T-helper 2 cell treated with Interferon-gamma antibody and Interleukin-4, amounts not matched to agents 100 ng/mL and 5 ng/mL, for 36 hours (primary cell): ENCODE measurements around the gene CEP290. TPM values are rescaled to one million over a fixed set of nuclear protein-coding genes. Genes with fewer than 3 reads are reported as not detected.

Experiments
- intact Hi-C: fragments of 100-400 bp; cut with micrococcal nuclease; formaldehyde crosslinking; loops from one replicate; pipeline ENCODE4 v1.15.1; 2023
- total RNA-seq: library from RNA; stranded (reverse); gene quantifications from 2 replicates; pipeline ENCODE4 v1.2.3, GENCODE V29; 2022

CEP290 gene, protein sequence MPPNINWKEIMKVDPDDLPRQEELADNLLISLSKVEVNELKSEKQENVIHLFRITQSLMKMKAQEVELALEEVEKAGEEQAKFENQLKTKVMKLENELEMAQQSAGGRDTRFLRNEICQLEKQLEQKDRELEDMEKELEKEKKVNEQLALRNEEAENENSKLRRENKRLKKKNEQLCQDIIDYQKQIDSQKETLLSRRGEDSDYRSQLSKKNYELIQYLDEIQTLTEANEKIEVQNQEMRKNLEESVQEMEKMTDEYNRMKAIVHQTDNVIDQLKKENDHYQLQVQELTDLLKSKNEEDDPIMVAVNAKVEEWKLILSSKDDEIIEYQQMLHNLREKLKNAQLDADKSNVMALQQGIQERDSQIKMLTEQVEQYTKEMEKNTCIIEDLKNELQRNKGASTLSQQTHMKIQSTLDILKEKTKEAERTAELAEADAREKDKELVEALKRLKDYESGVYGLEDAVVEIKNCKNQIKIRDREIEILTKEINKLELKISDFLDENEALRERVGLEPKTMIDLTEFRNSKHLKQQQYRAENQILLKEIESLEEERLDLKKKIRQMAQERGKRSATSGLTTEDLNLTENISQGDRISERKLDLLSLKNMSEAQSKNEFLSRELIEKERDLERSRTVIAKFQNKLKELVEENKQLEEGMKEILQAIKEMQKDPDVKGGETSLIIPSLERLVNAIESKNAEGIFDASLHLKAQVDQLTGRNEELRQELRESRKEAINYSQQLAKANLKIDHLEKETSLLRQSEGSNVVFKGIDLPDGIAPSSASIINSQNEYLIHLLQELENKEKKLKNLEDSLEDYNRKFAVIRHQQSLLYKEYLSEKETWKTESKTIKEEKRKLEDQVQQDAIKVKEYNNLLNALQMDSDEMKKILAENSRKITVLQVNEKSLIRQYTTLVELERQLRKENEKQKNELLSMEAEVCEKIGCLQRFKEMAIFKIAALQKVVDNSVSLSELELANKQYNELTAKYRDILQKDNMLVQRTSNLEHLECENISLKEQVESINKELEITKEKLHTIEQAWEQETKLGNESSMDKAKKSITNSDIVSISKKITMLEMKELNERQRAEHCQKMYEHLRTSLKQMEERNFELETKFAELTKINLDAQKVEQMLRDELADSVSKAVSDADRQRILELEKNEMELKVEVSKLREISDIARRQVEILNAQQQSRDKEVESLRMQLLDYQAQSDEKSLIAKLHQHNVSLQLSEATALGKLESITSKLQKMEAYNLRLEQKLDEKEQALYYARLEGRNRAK (N-terminal part only)
- total RNA-seq = 10.1 and 12.6 TPM in 2 replicates

DNA sequence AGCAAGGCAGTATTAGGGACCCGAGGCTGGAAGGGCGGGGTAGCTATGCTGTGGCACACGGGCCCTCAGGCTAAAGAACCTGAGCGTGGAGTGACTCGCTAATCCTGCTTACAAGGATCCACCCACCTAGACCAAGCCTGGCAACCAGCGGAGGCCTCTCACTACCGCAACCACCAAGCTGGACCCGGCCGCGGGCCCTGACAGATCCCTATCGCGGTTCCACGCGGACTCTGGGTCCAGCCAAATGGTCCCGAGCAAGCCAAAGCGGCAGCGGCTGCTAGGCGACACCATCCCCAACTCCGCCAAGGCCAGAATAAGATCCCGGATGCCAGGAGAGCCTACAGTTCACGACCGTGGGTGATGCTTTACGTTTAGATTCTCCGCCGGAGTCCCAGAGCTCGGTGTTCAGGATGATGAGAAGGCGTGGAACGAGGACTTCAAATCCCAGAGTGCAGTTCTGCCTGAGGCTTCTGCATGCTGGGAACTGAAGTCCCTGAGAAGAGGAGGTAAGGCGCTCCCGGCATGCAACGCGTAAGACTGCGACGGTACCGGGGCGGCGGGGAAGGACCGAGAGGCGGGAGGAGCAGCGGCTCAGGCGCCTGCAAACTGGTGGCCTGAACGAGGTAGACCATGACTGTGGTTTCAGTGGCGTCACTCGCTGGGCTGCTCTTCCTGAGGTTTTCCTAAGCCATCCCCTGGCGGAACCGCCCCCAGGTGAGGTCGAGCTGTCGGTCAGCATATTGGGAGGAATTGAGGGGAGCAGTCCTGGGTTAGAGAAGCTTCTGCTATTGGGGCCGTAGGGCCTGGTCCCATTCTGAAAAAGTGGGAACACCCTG, at the start of gene CEP290, which contains the start of gene TMTC3:
Gene CEP290 (minus strand): TSS at position 315 of the 836 bp plus-strand sequence. CDS start 781 bp downstream, outside the sequence.
Gene TMTC3 (plus strand): TSS at position 534 of the 836 bp plus-strand sequence. CDS start 6,009 bp downstream, outside the sequence.
- intact Hi-C loops = loop anchor here (1.0 to 5.0 kb wide), 5 partner anchors 107 to 1387 kb away; partner anchors contain the start of gene DUSP6

- intact Hi-C loops = no loop called here
Measured at GRCh38 chr12:88188180-88188579, 46.3 kb upstream of the CEP290 start.

DNA sequence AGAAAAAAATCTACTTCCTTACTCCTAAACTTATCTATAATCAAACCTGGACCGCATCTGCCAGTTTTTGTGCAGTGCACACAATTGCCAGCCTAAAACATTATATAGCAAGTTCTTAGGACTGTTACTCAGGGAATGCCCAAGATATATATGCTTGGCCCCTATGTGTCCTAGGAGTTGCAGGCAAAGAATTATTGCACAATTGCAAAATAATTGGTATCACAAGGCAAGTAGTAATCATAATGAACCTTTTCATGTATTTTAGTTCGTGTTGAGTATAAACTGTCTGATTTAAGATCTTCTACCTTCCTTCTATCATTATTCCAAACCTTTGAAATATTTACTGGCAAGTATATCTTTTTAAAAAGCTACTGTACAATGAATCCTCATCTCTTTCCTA, 45.7 kb upstream of the CEP290 start:
- intact Hi-C loops = no loop called here

- intact Hi-C loops = no loop called here
Measured at GRCh38 chr12:88185988-88186387, 44.1 kb upstream of the CEP290 start.

DNA sequence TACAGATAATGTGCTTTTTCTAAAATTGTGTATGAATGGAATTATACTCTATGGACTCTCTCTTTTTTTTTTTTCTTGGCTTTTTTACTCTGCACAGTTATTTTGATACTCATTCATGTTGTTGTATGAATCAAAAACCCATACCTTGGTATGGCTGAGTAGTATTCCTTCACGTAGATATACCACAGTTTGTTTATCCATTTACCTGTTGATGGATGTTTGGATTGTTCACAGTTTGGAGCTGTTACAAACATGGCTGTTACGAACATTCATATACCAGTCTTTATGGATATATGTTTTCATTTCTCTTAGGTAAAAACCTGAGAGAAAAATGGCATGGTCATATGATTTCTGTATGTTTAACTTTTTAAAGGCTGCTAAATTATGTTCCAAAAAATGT, 43.4 kb upstream of the CEP290 start:
- intact Hi-C loops = no loop called here

DNA sequence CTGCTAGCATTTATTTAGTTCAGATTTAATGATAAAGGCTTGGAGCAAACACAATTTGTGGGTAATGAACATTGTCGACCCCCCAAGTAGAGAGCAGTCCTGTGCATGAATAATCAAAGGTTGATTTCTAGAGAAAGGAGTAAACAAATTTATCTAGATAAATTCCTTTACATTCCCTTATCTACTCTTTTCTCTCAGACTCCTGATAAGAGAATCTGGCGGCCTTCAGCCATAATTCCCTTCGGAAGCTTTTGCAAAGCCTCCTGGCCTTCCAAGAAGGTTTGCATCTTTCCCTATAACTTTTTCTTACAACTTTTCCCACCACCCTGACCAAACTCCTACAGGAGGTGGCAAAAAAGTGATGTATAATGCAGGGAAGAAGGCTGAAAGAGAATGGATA, 42.3 kb upstream of the CEP290 start:
- intact Hi-C loops = no loop called here

DNA sequence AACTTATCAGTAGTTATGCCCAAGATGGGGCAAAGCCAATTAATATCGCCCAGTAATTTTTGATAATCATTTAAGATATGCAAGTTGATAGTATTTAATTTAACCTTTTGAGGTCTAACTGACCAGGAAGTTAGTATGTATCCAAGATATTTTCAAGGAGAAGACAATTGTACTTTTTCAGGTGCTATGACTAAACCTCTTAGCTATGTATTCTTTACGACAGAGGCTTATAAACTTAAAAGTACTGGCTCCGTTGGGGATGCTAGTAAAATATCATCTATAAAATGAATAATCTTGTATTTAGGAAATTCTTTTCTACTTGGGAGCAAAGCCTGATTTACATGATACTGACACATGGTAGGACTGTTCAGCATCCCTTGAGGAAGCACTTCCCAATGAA, 40.5 kb upstream of the CEP290 start:
- intact Hi-C loops = no loop called here

- intact Hi-C loops = no loop called here
Measured at GRCh38 chr12:88181881-88182280, 40.0 kb upstream of the CEP290 start.

GRCh38 chr12:88179436-88180014, 37.6 kb upstream of the CEP290 start:
- intact Hi-C loops = no loop called here

GRCh38 chr12:88175544-88175943, 33.7 kb upstream of the CEP290 start:
- intact Hi-C loops = no loop called here

- intact Hi-C loops = no loop called here
Measured at GRCh38 chr12:88172844-88173407, 31.0 kb upstream of the CEP290 start.

GRCh38 chr12:88167384-88167783, 25.5 kb upstream of the CEP290 start:
- intact Hi-C loops = no loop called here

- intact Hi-C loops = no loop called here
Measured at GRCh38 chr12:88166179-88166578, 24.3 kb upstream of the CEP290 start.

DNA sequence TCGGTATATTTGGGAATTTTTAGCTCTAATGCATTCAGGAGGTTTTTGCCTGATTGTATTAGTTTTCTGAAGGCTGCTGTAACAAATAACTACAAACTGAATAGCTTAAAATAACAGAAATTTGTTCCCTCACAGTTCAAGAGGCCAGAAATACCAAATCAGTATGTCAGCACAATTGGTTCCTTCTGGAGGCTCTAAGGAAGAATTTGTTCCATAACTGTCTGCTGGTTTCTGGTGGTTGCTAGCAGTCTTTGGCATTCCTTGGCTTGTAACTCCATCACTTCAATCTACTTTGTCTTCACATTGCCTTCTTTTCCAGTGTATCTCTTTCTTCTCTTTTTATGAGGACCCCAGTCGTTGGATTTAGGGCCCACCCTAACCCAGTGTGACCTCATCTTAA, 21.5 kb upstream of the CEP290 start:
- intact Hi-C loops = no loop called here

DNA sequence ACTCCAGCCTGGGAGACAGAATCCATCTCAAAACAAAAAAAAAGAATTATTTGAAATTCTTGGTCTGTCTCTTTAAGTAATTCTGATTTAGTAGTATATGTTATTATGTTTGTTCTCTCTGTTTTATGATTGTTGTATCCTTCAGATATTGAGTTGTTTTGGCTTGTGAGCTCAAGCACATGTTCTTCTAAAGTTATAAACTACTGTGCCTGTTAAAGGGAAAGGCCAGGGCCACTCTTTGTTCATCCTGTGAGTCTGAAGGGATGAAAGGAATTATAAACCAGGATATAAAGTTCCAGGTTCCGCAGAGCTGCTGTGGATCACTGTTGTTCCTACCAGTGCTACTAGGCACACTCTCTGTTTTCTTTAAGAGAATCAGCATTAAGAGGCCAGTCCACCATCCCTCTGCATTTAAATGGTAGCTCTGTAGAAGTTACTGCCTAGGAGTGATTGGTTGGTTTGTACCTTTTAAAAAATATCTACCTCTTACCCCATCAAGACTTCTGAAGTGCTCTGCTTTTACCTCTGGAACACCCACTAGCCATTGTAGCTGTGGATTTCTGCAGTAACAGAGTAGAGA, 14.3 kb upstream of the CEP290 start:
- intact Hi-C loops = no loop called here

- intact Hi-C loops = loop anchor here (5.0 kb wide), 1 partner anchor 423 kb away; no protein-coding TSS in a partner anchor
Measured at GRCh38 chr12:88153959-88154358, 12.1 kb upstream of the CEP290 start.

DNA sequence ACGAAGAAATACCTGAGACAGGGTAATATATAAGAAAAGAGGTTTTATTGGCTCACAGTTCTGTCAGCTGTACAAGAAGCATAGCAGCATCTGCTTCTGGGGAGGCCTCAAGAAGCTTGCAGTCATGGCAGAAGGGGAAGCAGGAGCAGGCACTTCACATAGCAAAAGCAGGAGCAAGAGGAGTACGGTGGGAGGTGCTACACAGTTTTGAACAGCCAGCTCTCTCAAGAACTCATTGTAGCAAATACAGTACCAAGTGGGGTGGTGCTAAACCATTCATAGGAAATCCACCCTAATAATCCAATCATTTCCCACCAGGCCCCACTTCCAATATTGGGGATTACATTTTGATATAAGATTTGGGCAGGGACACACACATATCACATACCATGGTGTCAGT, 8.2 kb upstream of the CEP290 start:
- intact Hi-C loops = loop anchor here (5.0 kb wide), 1 partner anchor 427 kb away; no protein-coding TSS in a partner anchor

DNA sequence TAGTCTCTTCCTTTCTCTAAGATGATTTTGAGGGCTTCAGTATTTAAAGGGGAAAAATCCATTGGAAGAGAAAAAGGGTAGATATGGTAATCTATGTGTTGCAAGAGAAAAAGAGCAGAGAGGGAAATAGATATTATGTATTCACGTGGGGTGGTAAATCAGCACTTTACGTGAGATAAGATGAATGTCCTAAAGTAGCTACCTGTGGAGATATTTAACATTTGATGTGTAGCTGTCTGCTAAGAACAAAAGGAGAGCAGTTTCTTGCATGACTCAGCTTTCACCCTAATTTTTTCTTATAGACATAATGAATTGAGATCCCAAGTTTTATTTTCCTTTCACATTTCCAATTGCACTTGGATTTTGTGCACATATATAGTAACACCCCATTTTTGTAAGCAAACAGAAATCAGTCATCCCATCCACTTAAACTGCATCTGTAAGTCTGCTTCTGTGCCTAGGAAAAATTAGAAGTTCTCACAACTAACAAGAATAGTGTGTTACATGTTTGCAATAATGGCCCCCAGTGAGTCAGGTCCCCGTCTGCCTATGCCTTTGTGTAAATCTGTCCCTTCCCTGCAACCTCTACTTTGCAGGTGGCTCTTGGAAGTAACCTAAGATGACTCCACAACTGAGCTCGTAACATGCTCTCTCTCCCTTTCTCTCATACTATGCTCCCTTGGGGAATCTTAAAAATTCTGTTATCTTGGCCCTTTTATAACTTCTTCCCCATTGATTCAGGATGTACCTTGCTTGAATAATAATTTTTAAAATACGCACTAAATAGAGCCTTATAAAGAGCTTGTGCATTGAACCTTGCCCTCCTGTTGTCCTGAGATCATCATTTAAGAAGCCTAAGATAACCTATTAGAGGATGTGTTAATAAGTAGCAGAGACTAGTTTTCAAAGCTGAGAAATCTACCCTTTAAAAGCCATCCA, 3.9 kb upstream of the CEP290 start:
- intact Hi-C loops = no loop called here
